Posterior vena cava (tissue), 2 donors: ENCODE measurements around the gene SPAG16. TPM values are rescaled to one million over a fixed set of nuclear protein-coding genes. Genes with fewer than 3 reads are reported as not detected.

Experiments used
- microRNA-seq, 2 donors: library from miRNA; unstranded; fragments of <30 nt; microRNA quantifications; one replicate each; pipeline ENCODE4 v1.2.0, GENCODE V29; 2020 to 2021; ENCODE audit warnings: borderline microRNAs expressed in 2 of 2
- total RNA-seq, 2 donors: library from RNA; stranded (reverse); fragmentation: NEBNext Ultra II Directional; extraction: Animal tissue kit (Norgen Biotek cat#: 25700); gene quantifications; one replicate each; pipeline ENCODE4 v1.2.1, GENCODE V29; 2021
- donor health status: DM: yes; HTN: yes; CAD: no.
- donor health status: DM: yes; HTN: yes; CAD: no.

SPAG16 gene
- total RNA-seq, 2 donors from 2014 or later = 23.0 to 28.8 TPM

Small RNAs within 50 kb of the gene (microRNA-seq; reads per million reads assigned to microRNA genes)
- 0 reads per million in 2 donors for gene MIR4438

Other genes starting within 250 kb of the SPAG16 start
- 1 to 10 TPM; 7.3 to 8.8 TPM for gene IKZF2, start 132.9 kb upstream of the SPAG16 start, total RNA-seq